ENCODE measurements around the gene GRIN2C.

The GRIN2C gene

DNA sequence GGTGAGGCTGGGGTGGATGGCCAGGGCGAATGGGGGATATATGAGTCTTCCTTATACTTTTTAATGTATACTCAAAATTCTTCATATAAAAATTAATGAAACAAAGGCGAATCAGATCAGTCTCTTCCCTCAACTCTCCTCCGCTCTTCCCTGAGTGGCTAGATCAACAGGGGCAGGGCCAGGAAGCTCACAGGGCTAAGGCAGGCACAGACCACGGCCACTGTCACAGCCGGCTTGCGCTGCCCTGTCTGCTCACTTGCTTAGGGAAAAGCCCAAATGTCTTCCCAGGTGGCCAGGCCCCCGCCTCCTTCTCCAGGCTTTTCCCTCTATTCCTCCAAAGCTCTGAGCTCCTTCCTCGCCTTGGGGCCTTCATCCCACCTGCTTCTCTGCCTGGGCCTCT is 6.0 kb downstream of the GRIN2C start:
- TF ChIP-seq, protein P1, sequence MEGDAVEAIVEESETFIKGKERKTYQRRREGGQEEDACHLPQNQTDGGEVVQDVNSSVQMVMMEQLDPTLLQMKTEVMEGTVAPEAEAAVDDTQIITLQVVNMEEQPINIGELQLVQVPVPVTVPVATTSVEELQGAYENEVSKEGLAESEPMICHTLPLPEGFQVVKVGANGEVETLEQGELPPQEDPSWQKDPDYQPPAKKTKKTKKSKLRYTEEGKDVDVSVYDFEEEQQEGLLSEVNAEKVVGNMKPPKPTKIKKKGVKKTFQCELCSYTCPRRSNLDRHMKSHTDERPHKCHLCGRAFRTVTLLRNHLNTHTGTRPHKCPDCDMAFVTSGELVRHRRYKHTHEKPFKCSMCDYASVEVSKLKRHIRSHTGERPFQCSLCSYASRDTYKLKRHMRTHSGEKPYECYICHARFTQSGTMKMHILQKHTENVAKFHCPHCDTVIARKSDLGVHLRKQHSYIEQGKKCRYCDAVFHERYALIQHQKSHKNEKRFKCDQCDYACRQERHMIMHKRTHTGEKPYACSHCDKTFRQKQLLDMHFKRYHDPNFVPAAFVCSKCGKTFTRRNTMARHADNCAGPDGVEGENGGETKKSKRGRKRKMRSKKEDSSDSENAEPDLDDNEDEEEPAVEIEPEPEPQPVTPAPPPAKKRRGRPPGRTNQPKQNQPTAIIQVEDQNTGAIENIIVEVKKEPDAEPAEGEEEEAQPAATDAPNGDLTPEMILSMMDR (IDR thresholded peaks at IDR 0.05; ENCODE audit: low read depth, low read length): no peak
- DNase-seq (ENCODE audit: low read depth, low spot score): no peak
- in situ Hi-C loops (cut with HindIII; ENCODE audit: low sequenced_read_pairs): no loop called here
- H3K4me3 ChIP-seq (ENCODE audit: low read depth, low read length): no peak overlapping the region

GRCh38 chr17:74853048-74853397 is 6.7 kb downstream of the GRIN2C start:
- DNase-seq (ENCODE audit: low read depth, low spot score): no peak
- TF ChIP-seq, protein P1 (IDR thresholded peaks at IDR 0.05; ENCODE audit: low read depth, low read length): no peak
- in situ Hi-C loops (cut with HindIII; ENCODE audit: low sequenced_read_pairs): no loop called here
- no peak overlapping the region for H3K4me3 ChIP-seq (ENCODE audit: low read depth, low read length)

GRCh38 chr17:74852237-74853047 is 7.2 kb downstream of the GRIN2C start:
- DNase-seq (ENCODE audit: low read depth, low spot score): no peak
- in situ Hi-C loops (cut with HindIII; ENCODE audit: low sequenced_read_pairs): no loop called here
- TF ChIP-seq, protein P1 (IDR thresholded peaks at IDR 0.05; ENCODE audit: low read depth, low read length): no peak
- H3K4me3 ChIP-seq (ENCODE audit: low read depth, low read length): no peak overlapping the region

GRCh38 chr17:74851612-74852236 is 8.0 kb downstream of the GRIN2C start:
- TF ChIP-seq, protein P1 (IDR thresholded peaks at IDR 0.05; ENCODE audit: low read depth, low read length): no peak
- DNase-seq (ENCODE audit: low read depth, low spot score): no peak
- H3K4me3 ChIP-seq (ENCODE audit: low read depth, low read length): no peak overlapping the region
- in situ Hi-C loops (cut with HindIII; ENCODE audit: low sequenced_read_pairs): no loop called here

DNA sequence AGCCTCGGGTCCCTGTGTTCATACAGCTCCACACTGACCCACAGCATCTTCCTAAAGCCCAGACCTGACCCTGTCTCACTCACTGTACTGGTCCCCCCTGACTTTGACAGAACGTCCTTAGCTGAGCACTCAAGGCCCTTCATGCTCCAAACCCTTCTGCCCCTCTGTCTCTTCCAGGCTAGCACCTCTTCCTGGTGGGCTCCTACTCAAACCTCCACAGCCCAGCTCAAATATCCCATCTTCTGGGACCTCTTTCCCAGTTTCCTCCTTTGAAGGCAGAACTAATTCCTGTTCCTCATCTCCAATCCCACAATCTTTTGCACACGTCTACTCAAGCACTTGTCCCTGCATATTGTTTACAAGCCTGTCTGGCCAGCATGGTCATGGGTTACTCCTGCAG is 8.8 kb downstream of the GRIN2C start:
- DNase-seq (ENCODE audit: low read depth, low spot score): no peak
- TF ChIP-seq, protein P1 (IDR thresholded peaks at IDR 0.05; ENCODE audit: low read depth, low read length): no peak
- in situ Hi-C loops (cut with HindIII; ENCODE audit: low sequenced_read_pairs): no loop called here
- H3K4me3 ChIP-seq (ENCODE audit: low read depth, low read length): no peak overlapping the region

- in situ Hi-C loops (cut with HindIII; ENCODE audit: low sequenced_read_pairs): no loop called here
- no peak overlapping the region for H3K4me3 ChIP-seq (ENCODE audit: low read depth, low read length)
- TF ChIP-seq, protein P1 (IDR thresholded peaks at IDR 0.05; ENCODE audit: low read depth, low read length): no peak
- DNase-seq (ENCODE audit: low read depth, low spot score): no peak
Observed at GRCh38 chr17:74850310-74850709, 9.4 kb downstream of the GRIN2C start.

Data from astrocyte of the spinal cord (primary cell).